NT2/D1 (cell line): ENCODE results near the gene ITGB1.

Source experiments
- SUZ12 ChIP-seq: IDR thresholded peaks from 2 replicates; pipeline ENCODE4 v1.6.1; 2011; ENCODE audit not compliant: insufficient read length, insufficient read depth; ENCODE audit errors: extremely low read depth
- ZNF274 ChIP-seq: IDR thresholded peaks from 2 replicates; pipeline ENCODE4 v1.6.1; 2011; ENCODE audit warnings: mild to moderate bottlenecking, low read depth, low read length

- TF ChIP-seq ZNF274, result no peak
- no peak for TF ChIP-seq SUZ12
Observed at GRCh38 chr10:32950591-32951108, 7.4 kb downstream of the ITGB1 start.
